KMS-11 (cell line): ENCODE data around the gene RTN4RL1.

Experiments used
- H2AFZ ChIP-seq: fragments of 200-600 bp; sonication (generic); 2 replicates; pipeline ENCODE4 v1.6.1; 2016; ENCODE audit warnings: antibody characterized with exemption, mixed run types, low read depth
- H3K27ac ChIP-seq: fragments of 200-600 bp; sonication (generic); 2 replicates; pipeline ENCODE4 v1.6.1; 2016; ENCODE audit warnings: mild to moderate bottlenecking, mixed run types
- H3K27me3 ChIP-seq: fragments of 200-600 bp; sonication (generic); 2 replicates; pipeline ENCODE4 v1.6.1; 2017; ENCODE audit warnings: mild to moderate bottlenecking, low read depth, mixed run types, moderate library complexity; ENCODE audit not compliant: insufficient read depth
- H3K36me3 ChIP-seq: fragments of 200-600 bp; sonication (generic); 2 replicates; pipeline ENCODE4 v1.6.1; 2017; ENCODE audit warnings: mild to moderate bottlenecking, mixed run types; ENCODE audit not compliant: insufficient read depth
- H3K4me1 ChIP-seq: fragments of 200-600 bp; sonication (generic); 2 replicates; pipeline ENCODE4 v1.6.1; 2016; ENCODE audit warnings: mild to moderate bottlenecking, low read depth, mixed run types; ENCODE audit not compliant: poor library complexity, severe bottlenecking
- H3K4me2 ChIP-seq: fragments of 200-600 bp; sonication (generic); 2 replicates; pipeline ENCODE4 v1.7.0; 2016; ENCODE audit warnings: mild to moderate bottlenecking, mixed run types
- H3K4me3 ChIP-seq: fragments of 200-600 bp; sonication (generic); IDR thresholded peaks from 2 replicates; pipeline ENCODE4 v1.6.1; 2017; ENCODE audit warnings: low read depth, low read length, mixed read lengths; ENCODE audit not compliant: insufficient read depth
- H3K79me2 ChIP-seq: fragments of 200-600 bp; sonication (generic); 2 replicates; pipeline ENCODE4 v1.6.1; 2016; ENCODE audit warnings: low read depth, mixed run types; ENCODE audit not compliant: insufficient read depth
- H3K9ac ChIP-seq: fragments of 200-600 bp; sonication (generic); 2 replicates; pipeline ENCODE4 v1.6.1; 2016; ENCODE audit warnings: mild to moderate bottlenecking, mixed run types
- H4K20me1 ChIP-seq: fragments of 200-600 bp; sonication (generic); 2 replicates; pipeline ENCODE4 v1.6.1; 2016; ENCODE audit warnings: mild to moderate bottlenecking, mixed run types; ENCODE audit not compliant: insufficient read depth
- CTCF ChIP-seq: fragments of 200-600 bp; sonication (generic); conservative IDR thresholded peaks from 2 replicates; pipeline ENCODE4 v1.6.1; 2017; ENCODE audit warnings: low read depth, mild to moderate bottlenecking, antibody characterized with exemption, low read length, moderate library complexity, mixed read lengths

Gene RTN4RL1

GRCh38 chr17:1894753-1895339 lies 130.3 kb downstream of the RTN4RL1 start:
- H3K4me2 ChIP-seq = no peak overlapping the region
- no peak overlapping the region for H3K4me3 ChIP-seq
- no peak overlapping the region for H2AFZ ChIP-seq
- TF ChIP-seq CTCF = no peak
- H4K20me1 ChIP-seq = no peaks in the 10 kb centered on the region
- H3K79me2 ChIP-seq = no peaks in the 10 kb centered on the region
- no peak overlapping the region for H3K9ac ChIP-seq
- peaks cover 17% of the 10 kb centered on the region for H3K4me1 ChIP-seq
- no peaks in the 10 kb centered on the region for H3K36me3 ChIP-seq
- H3K27me3 ChIP-seq = no peaks in the 10 kb centered on the region
- no peak overlapping the region for H3K27ac ChIP-seq

- no peak for TF ChIP-seq CTCF
- Histone ChIP-seq H3K4me3 (no peak overlapping the region), H3K27me3 (no peaks in the 10 kb centered on the region), H2AFZ (no peak overlapping the region), H3K79me2 (no peaks in the 10 kb centered on the region), H3K4me2 (no peak overlapping the region), H4K20me1 (no peaks in the 10 kb centered on the region), H3K27ac (no peak overlapping the region), H3K9ac (no peak overlapping the region), H3K4me1 (peaks cover 8% of the 10 kb centered on the region), H3K36me3 (no peaks in the 10 kb centered on the region)
These were observed 134.2 kb downstream of the RTN4RL1 start for GRCh38 chr17:1890758-1891450.

GRCh38 chr17:1888741-1889140 lies 136.4 kb downstream of the RTN4RL1 start:
- H3K36me3 ChIP-seq = no peaks in the 10 kb centered on the region
- no peak overlapping the region for H3K4me2 ChIP-seq
- H3K4me1 ChIP-seq = no peaks in the 10 kb centered on the region
- no peaks in the 10 kb centered on the region for H4K20me1 ChIP-seq
- no peak overlapping the region for H3K27ac ChIP-seq
- no peaks in the 10 kb centered on the region for H3K27me3 ChIP-seq
- no peak overlapping the region for H3K4me3 ChIP-seq
- no peak overlapping the region for H3K9ac ChIP-seq
- no peak for TF ChIP-seq CTCF
- H3K79me2 ChIP-seq = no peaks in the 10 kb centered on the region
- H2AFZ ChIP-seq = no peak overlapping the region
